HFF-Myc (cell line): ENCODE data around the gene NPL.

Experiments used
- DNase-seq: peaks from one replicate; pipeline ENCODE4 v3.0.0-alpha.2; 2011; ENCODE audit warnings: low read depth; ENCODE audit errors: extremely low read depth
- H3K4me3 ChIP-seq: replicated peaks from 2 replicates; pipeline ENCODE4 v1.5.1; 2011; ENCODE audit warnings: low read depth, mild to moderate bottlenecking, control low read depth, low read length
- TF ChIP-seq, protein P1 (sequence below): IDR thresholded peaks from 2 replicates; pipeline ENCODE4 v1.5.1; 2012; ENCODE audit warnings: mild to moderate bottlenecking, low read depth, low read length, control low read depth; ENCODE audit errors: missing control alignments

The NPL gene

DNA sequence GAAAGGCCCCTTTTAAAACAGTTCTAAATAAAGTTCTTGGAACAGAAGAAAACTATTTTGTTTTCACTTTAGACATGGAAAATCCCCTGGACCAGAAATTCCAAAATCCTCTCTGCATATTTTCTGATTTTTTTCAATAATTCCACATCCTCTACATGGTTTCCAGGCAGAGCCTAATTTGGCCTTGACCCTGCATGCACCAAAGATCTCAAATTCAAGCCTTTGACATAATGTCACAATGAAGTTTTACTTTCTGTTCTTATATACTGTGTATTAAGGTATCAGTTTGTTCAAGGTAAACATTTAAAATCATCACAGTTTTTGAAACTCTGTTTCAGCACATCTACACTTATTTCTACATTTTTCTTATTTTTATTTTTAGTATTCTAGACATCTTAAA lies 12.2 kb upstream of the NPL start:
- no peak for DNase-seq
- TF ChIP-seq, protein P1, sequence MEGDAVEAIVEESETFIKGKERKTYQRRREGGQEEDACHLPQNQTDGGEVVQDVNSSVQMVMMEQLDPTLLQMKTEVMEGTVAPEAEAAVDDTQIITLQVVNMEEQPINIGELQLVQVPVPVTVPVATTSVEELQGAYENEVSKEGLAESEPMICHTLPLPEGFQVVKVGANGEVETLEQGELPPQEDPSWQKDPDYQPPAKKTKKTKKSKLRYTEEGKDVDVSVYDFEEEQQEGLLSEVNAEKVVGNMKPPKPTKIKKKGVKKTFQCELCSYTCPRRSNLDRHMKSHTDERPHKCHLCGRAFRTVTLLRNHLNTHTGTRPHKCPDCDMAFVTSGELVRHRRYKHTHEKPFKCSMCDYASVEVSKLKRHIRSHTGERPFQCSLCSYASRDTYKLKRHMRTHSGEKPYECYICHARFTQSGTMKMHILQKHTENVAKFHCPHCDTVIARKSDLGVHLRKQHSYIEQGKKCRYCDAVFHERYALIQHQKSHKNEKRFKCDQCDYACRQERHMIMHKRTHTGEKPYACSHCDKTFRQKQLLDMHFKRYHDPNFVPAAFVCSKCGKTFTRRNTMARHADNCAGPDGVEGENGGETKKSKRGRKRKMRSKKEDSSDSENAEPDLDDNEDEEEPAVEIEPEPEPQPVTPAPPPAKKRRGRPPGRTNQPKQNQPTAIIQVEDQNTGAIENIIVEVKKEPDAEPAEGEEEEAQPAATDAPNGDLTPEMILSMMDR, result no peak
- no peak overlapping the region for H3K4me3 ChIP-seq

DNA sequence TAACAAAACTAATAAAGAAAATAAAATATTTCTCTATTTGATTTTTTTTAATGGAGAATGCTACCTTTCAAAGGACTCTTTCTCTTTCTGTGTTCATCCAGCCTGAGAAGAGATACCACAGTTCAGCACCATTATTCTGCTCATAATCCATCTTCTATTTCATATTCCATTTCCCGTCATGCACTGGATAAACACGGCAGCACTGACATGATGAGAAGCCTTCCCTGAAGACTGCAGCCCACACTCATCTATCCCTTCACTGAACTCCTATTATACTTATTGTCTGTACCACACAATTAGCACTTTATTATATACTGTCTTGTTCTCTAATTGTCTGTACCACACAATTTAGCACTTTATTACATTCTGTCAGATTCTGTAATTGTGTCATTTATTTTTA lies 10.7 kb upstream of the NPL start:
- DNase-seq, result no peak
- TF ChIP-seq, protein P1, result no peak
- H3K4me3 ChIP-seq, result no peak overlapping the region

DNA sequence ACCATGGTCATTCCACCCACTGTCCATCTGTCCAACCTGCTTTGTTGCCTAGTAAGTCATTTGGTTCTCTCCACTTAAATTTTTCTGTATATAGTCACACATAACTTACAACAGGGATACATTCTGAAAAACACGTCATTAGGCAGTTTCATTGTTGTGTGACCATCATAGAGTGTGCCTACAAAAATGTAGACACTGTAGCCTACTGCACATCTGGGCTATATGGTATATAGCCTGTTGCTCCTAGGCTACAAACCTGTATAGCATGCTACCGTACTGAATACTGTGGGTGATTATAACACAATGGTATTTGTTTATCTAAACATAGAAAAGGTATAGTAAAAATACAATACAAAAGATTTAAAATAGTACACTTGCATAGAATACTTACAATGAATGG lies 10.0 kb upstream of the NPL start:
- TF ChIP-seq, protein P1, result no peak
- DNase-seq, result no peak
- no peak overlapping the region for H3K4me3 ChIP-seq

DNA sequence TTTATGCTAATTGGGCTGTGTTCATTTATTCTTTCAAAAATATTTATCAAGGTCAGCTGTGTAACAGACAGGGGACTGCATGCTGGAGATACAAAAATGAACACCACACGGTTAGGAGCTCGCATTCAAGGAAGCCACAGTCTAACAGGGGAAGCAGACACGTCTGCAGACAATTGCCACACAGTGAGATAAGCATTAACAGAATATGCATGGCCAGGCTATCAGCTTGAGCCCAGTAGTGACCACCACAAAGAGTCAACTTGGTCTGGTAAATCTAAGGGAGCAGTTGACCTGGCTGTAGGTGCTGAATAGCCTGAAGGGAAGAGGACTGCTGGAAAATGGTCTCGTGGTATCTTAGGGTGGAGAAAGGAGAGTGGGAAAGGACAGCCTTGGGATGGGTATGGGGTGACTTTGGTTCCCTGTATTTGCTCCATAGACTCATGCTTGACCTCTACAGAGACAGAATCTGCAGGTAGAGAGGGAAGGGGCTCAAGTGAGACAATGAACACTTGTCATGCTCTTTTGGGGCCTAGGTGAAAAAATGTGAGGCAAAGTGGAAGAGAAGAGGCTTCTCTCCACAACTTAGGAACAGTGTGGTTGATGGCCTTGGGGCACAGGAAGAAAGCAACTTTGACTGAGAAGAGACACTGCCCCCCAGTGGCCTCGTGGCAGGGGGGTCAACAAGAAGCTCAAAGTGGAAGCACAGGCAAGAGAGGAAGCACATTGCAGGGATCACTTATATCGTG lies 7.6 kb upstream of the NPL start:
- no peak for DNase-seq
- no peak overlapping the region for H3K4me3 ChIP-seq
- TF ChIP-seq, protein P1, result peak; percentile 83

DNA sequence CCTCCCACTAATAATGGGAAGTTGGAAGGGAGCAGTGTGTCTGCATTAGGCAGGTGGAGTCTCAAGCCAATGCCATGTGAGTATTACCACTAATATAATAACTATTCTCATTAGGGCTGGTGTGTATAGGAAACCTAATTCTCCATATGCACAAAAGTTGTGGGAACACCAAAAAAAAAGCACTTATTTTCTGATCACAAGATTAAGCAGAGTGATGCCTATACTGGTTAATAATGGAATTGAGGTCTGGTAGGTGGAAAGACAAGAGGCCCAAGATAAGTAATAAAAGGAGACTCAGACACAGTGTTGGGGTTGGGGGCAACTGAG lies 7.0 kb upstream of the NPL start:
- TF ChIP-seq, protein P1, result no peak
- no peak overlapping the region for H3K4me3 ChIP-seq
- DNase-seq, result no peak

DNA sequence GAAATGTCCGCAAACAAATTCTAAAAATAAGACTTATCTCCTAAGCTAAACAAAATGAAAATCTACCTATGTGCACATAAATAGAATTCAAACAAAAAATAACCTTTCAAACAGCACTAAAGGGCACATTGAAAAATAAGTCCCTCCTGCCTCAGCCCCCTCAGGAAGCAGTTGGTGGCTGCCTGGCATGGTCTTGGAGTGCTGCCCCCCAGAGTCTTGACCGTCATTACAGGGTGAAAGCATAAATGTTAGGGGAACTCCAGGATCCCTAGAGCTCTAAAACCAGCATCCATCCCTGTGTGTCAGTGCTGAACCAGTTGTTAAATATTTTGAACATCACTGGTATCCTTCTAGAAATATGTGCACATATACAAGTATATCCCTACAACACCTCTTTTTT lies 6.5 kb upstream of the NPL start:
- TF ChIP-seq, protein P1, result no peak
- H3K4me3 ChIP-seq, result no peak overlapping the region
- DNase-seq, result no peak
